Calu3 (cell line): Measurements from ENCODE around the gene DHX16. TPM values are rescaled to one million over a fixed set of nuclear protein-coding genes. Genes with fewer than 3 reads are reported as not detected.

ENCODE experiments used
- BruUV-seq: library from RNA; stranded (reverse); fragments of 400-500 nt; replicated peaks from 2 replicates; lab custom pipeline; 2021; lab: Mats Ljungman, UMichigan
- CTCF ChIA-PET: fragments of 300-600 bp; sonication (Branson Sonifier 250); formaldehyde crosslinking; loops from one replicate; lab custom pipeline; 2022; ENCODE audit warnings: antibody characterized with exemption; lab: Charles Lee
- DNase-seq: peaks from one replicate; pipeline ENCODE4 v3.0.0; 2022
- H3K27ac Mint-ChIP-seq: one replicate; pipeline ENCODE4 v1.8.0; 2022; ENCODE audit warnings: mixed read lengths; ENCODE audit not compliant: unreplicated experiment
- H3K27me3 Mint-ChIP-seq: one replicate; pipeline ENCODE4 v1.8.0; 2022; ENCODE audit warnings: mixed read lengths; ENCODE audit not compliant: unreplicated experiment
- H3K36me3 Mint-ChIP-seq: one replicate; pipeline ENCODE4 v1.8.0; 2022; ENCODE audit warnings: mild to moderate bottlenecking, moderate library complexity, mixed read lengths; ENCODE audit not compliant: insufficient read depth, unreplicated experiment
- H3K4me1 Mint-ChIP-seq: one replicate; pipeline ENCODE4 v1.8.0; 2022; ENCODE audit warnings: mild to moderate bottlenecking, low read depth, mixed read lengths; ENCODE audit not compliant: unreplicated experiment
- H3K4me3 Mint-ChIP-seq: one replicate; pipeline ENCODE4 v1.8.0; 2022; ENCODE audit warnings: mild to moderate bottlenecking, low read depth, moderate library complexity, mixed read lengths; ENCODE audit not compliant: unreplicated experiment
- H3K9me3 Mint-ChIP-seq: one replicate; pipeline ENCODE4 v1.8.0; 2022; ENCODE audit warnings: low read depth, mixed read lengths; ENCODE audit not compliant: unreplicated experiment
- CTCF ChIP-seq: fragments of 200-600 bp; IDR thresholded peaks from one replicate; pipeline ENCODE4 v1.8.0; 2022; ENCODE audit warnings: antibody characterized with exemption; ENCODE audit not compliant: unreplicated experiment
- intact Hi-C: fragments of 100-400 bp; cut with micrococcal nuclease; formaldehyde crosslinking; loops from one replicate; pipeline ENCODE4 v1.10.0; 2022; ENCODE audit not compliant: unreplicated experiment
- total RNA-seq: library from RNA; stranded (reverse); gene quantifications from 2 replicates; pipeline ENCODE4 v1.2.3, GENCODE V29; 2022

DHX16 gene
- total RNA-seq, 1 experiment from 2014 or later: 55.6 TPM

DNA sequence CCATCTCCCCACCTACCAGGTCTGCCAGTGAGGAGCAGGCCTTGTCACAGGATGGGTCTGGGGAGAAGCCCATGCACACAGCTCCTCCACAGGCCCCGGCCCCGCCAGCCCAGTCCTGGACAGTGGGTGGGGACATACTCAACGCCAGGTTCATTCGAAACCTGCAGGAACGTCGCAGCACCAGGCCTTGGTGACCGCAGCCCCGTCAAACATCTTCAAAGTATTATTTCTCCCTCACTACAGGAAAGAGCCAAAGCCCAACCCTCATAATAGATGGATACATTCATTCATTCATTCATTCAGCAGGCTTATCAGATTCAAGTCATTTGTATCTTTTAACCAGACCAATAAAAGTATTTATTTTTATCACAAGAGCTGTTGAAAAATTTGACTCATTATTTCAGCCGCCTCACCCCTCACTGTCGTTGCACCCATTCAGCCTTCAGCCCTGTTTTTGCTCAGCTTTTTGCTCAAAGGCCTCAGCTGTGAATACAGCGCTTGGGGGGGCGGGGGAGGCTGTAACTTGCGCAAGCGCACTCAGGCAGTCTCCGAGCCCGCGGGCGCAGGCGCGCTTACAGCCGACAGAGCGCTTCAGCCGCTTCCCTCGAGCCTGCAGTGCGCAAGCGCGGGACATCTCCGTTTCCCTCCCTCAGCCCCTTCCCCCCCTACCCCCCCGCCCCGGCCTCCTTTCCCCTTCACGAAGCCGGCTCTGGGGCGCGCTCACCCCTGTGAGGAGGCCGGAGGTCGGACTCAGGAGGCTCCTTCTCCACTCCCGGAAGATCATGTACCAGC, 26.2 kb downstream of the DHX16 start, which contains the start of gene C6orf136:
TSS of gene C6orf136 (plus strand) at position 684 of the 792 bp plus-strand sequence. CDS start at position 783, 99 bp downstream.
- CTCF ChIA-PET: interaction anchor here (0.6 to 1.0 kb wide), 5 partner anchors 29 to 172 kb away, joined by 3 to 4 read pairs (median 3); partner anchors contain the start of gene MRPS18B
- peaks cover 77% of the 10 kb centered on the region for H3K36me3 Mint-ChIP-seq
- TSS peak; percentile 26 for BruUV-seq

GRCh38 chr6:30645989-30646388, 26.8 kb downstream of the DHX16 start:
- Mint-ChIP-seq H3K4me1 (peaks cover 13% of the 10 kb centered on the region), H3K4me3 (peak overlapping the region; percentile 78), H3K36me3 (peaks cover 70% of the 10 kb centered on the region), H3K9me3 (no peaks in the 10 kb centered on the region), H3K27me3 (no peaks in the 10 kb centered on the region), H3K27ac (peak overlapping the region; percentile 69)
- intact Hi-C loops: no loop called here
- TF ChIP-seq CTCF: no peak
- no TSS peak for BruUV-seq
- no peak for DNase-seq
- CTCF ChIA-PET: interaction anchor here (1.0 kb wide), 1 partner anchor 85 kb away, joined by 3 read pairs; no protein-coding TSS in a partner anchor

More for the DNA sequence above, 26.2 kb downstream of the DHX16 start, which contains the start of gene C6orf136:
- no peaks in the 10 kb centered on the region for H3K27me3 Mint-ChIP-seq
- H3K27ac Mint-ChIP-seq: peak within 1 kb of the TSS; percentile 69
- H3K4me1 Mint-ChIP-seq: peaks cover 13% of the 10 kb centered on the region
- no peak for TF ChIP-seq CTCF
- no peaks in the 10 kb centered on the region for H3K9me3 Mint-ChIP-seq
- H3K4me3 Mint-ChIP-seq: peak within 1 kb of the TSS; percentile 78
- intact Hi-C loops: no loop called here
- peak; percentile 92 for DNase-seq

DNA sequence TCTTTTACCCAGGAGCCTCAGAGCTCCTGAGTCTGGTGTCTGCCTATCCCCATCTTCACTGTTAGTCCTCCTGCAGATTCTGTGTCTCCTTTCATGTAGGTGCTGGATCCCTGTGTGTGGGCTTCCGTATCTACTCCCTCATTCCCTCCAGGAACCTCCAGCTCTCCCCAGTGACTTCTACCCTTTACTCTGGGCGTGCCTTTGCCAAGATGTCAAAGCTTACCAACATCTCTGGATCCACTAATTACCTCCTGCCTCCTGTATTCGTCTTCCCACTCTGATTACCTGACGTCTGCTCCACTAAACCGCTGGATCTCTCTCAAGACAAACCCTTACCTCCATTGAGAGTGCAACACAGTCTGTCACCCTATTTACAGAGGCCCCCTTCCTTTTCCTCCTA, 28.0 kb downstream of the DHX16 start:
- DNase-seq: no peak
- CTCF ChIA-PET: no interaction called here
- Mint-ChIP-seq H3K36me3 (peaks cover 59% of the 10 kb centered on the region), H3K4me3 (no peak overlapping the region), H3K4me1 (peaks cover 13% of the 10 kb centered on the region), H3K27ac (no peak overlapping the region), H3K27me3 (no peaks in the 10 kb centered on the region), H3K9me3 (no peaks in the 10 kb centered on the region)
- intact Hi-C loops: no loop called here
- BruUV-seq: no TSS peak
- TF ChIP-seq CTCF: no peak

GRCh38 chr6:30643656-30644055, 29.1 kb downstream of the DHX16 start:
- TF ChIP-seq CTCF: no peak
- Mint-ChIP-seq H3K4me3 (no peak overlapping the region), H3K4me1 (peaks cover 13% of the 10 kb centered on the region), H3K27me3 (no peaks in the 10 kb centered on the region), H3K9me3 (no peaks in the 10 kb centered on the region), H3K36me3 (peaks cover 58% of the 10 kb centered on the region), H3K27ac (no peak overlapping the region)
- DNase-seq: no peak
- no TSS peak for BruUV-seq
- intact Hi-C loops: no loop called here
- CTCF ChIA-PET: interaction anchor here (1.1 kb wide), 1 partner anchor 19 kb away, joined by 5 read pairs; no protein-coding TSS in a partner anchor
